SK-N-MC (cell line): ENCODE results near the gene FRMD3.

ENCODE experiments used
- DNase-seq: peaks from one replicate; pipeline ENCODE4 v3.0.0-alpha.2; 2011; ENCODE audit warnings: low read depth, low spot score
- H3K27ac ChIP-seq: fragments of 200-600 bp; sonication (generic); 2 replicates; pipeline ENCODE4 v1.5.1; 2016; ENCODE audit warnings: mixed run types
- H3K36me3 ChIP-seq: fragments of 200-600 bp; sonication (generic); 2 replicates; pipeline ENCODE4 v1.6.1; 2017; ENCODE audit warnings: antibody characterized with exemption, low read length, mixed read lengths; ENCODE audit not compliant: insufficient read depth
- H3K4me3 ChIP-seq: fragments of 200-600 bp; sonication (generic); 2 replicates; pipeline ENCODE4 v1.5.1; 2016
- H3K9ac ChIP-seq: fragments of 200-600 bp; sonication (generic); 2 replicates; pipeline ENCODE4 v1.8.0; 2017; ENCODE audit warnings: mixed run types, mixed read lengths; ENCODE audit not compliant: insufficient read length
- H3K9me3 ChIP-seq: fragments of 200-600 bp; sonication (generic); 2 replicates; pipeline ENCODE4 v1.6.1; 2017; ENCODE audit warnings: low read depth, mild to moderate bottlenecking, antibody characterized with exemption, low read length, moderate library complexity, mixed read lengths
- EZH2 ChIP-seq: fragments of 200-600 bp; sonication (generic); IDR thresholded peaks from one replicate; pipeline ENCODE4 v1.6.1; 2017; ENCODE audit warnings: antibody characterized with exemption
- FOXP2 ChIP-seq: optimal IDR thresholded peaks from 2 replicates; pipeline ENCODE3; 2011; ENCODE audit warnings: mild to moderate bottlenecking, moderate library complexity; ENCODE audit not compliant: insufficient read depth; ENCODE audit errors: extremely low read length, control extremely low read depth
- POLR2AphosphoS5 ChIP-seq: IDR thresholded peaks from 2 replicates; pipeline ENCODE4 v1.6.1; 2012; ENCODE audit warnings: mild to moderate bottlenecking, low read depth, low read length, borderline replicate concordance

FRMD3 gene

GRCh38 chr9:83340451-83340850 lies 197.8 kb downstream of the FRMD3 start:
- Histone ChIP-seq H3K9ac (no peak overlapping the region), H3K4me3 (no peak overlapping the region), H3K36me3 (no peaks in the 10 kb centered on the region), H3K9me3 (no peaks in the 10 kb centered on the region), H3K27ac (no peak overlapping the region)
- DNase-seq, result no peak
- TF ChIP-seq FOXP2 (no peak), POLR2AphosphoS5 (no peak), EZH2 (no peak)

GRCh38 chr9:83339435-83339834 lies 198.8 kb downstream of the FRMD3 start:
- Histone ChIP-seq H3K9ac (no peak overlapping the region), H3K36me3 (no peaks in the 10 kb centered on the region), H3K4me3 (no peak overlapping the region), H3K27ac (no peak overlapping the region), H3K9me3 (no peaks in the 10 kb centered on the region)
- no peak for TF ChIP-seq POLR2AphosphoS5
- TF ChIP-seq EZH2, result no peak
- TF ChIP-seq FOXP2, result no peak
- no peak for DNase-seq

GRCh38 chr9:83336706-83337105 lies 201.5 kb downstream of the FRMD3 start:
- no peaks in the 10 kb centered on the region for H3K9me3 ChIP-seq
- H3K36me3 ChIP-seq, result no peaks in the 10 kb centered on the region
- no peak overlapping the region for H3K9ac ChIP-seq
- no peak overlapping the region for H3K4me3 ChIP-seq
- no peak for DNase-seq
- TF ChIP-seq EZH2 (no peak), POLR2AphosphoS5 (no peak), FOXP2 (no peak)
- no peak overlapping the region for H3K27ac ChIP-seq

GRCh38 chr9:83334320-83334719 lies 203.9 kb downstream of the FRMD3 start:
- DNase-seq, result peak; percentile 45
- Histone ChIP-seq H3K9me3 (no peaks in the 10 kb centered on the region), H3K27ac (peak overlapping the region; percentile 22; the same call in 1 of the 2 replicates), H3K4me3 (no peak overlapping the region), H3K9ac (peak overlapping the region; percentile 38), H3K36me3 (no peaks in the 10 kb centered on the region)
- TF ChIP-seq FOXP2 (peak; percentile 21), POLR2AphosphoS5 (no peak)

- no peak for DNase-seq
- TF ChIP-seq EZH2 (no peak), POLR2AphosphoS5 (no peak), FOXP2 (no peak)
Observed at GRCh38 chr9:83330207-83331196, 207.7 kb downstream of the FRMD3 start.

GRCh38 chr9:83327750-83328622 lies 210.2 kb downstream of the FRMD3 start:
- DNase-seq, result peak; percentile 44
- TF ChIP-seq FOXP2 (no peak), EZH2 (no peak)
- H3K4me3 ChIP-seq, result peak overlapping the region; percentile 60
- H3K9ac ChIP-seq, result no peak overlapping the region
- no peaks in the 10 kb centered on the region for H3K9me3 ChIP-seq
- H3K27ac ChIP-seq, result no peak overlapping the region
- H3K36me3 ChIP-seq, result no peaks in the 10 kb centered on the region

More at GRCh38 chr9:83330207-83331196, 207.7 kb downstream of the FRMD3 start:
- H3K9ac ChIP-seq, result no peak overlapping the region
- no peaks in the 10 kb centered on the region for H3K36me3 ChIP-seq
- no peak overlapping the region for H3K4me3 ChIP-seq
- H3K27ac ChIP-seq, result no peak overlapping the region
- no peaks in the 10 kb centered on the region for H3K9me3 ChIP-seq

GRCh38 chr9:83327323-83327722 lies 210.9 kb downstream of the FRMD3 start:
- no peak for DNase-seq
- Histone ChIP-seq H3K27ac (no peak overlapping the region), H3K9me3 (no peaks in the 10 kb centered on the region), H3K4me3 (peak overlapping the region; percentile 60), H3K9ac (no peak overlapping the region), H3K36me3 (no peaks in the 10 kb centered on the region)
- TF ChIP-seq POLR2AphosphoS5 (no peak), FOXP2 (no peak), EZH2 (no peak)

- TF ChIP-seq FOXP2, result no peak
- TF ChIP-seq EZH2, result no peak
- TF ChIP-seq POLR2AphosphoS5, result no peak
- Histone ChIP-seq H3K9me3 (no peaks in the 10 kb centered on the region), H3K27ac (no peak overlapping the region), H3K4me3 (no peak overlapping the region), H3K36me3 (no peaks in the 10 kb centered on the region), H3K9ac (no peak overlapping the region)
- DNase-seq, result no peak
Observed at GRCh38 chr9:83323148-83323547, 215.1 kb downstream of the FRMD3 start.
